Fibroblast of lung (primary cell): Measurements from ENCODE around the gene TOR2A.

Experiments
- CTCF ChIP-seq, 2 donors: IDR thresholded peaks in 1 of 2; conservative IDR thresholded peaks in 1 of 2; 1 replicate in 1 of 2; 2 replicates in 1 of 2; pipeline ENCODE4 v1.5.1; 2011 to 2012; ENCODE audit warnings: low read length in 2 of 2, control low read depth in 1 of 2, inconsistent platforms in 1 of 2, low read depth in 1 of 2, mild to moderate bottlenecking in 1 of 2
- EZH2 ChIP-seq: IDR thresholded peaks from 2 replicates; pipeline ENCODE4 v1.5.1; 2012; ENCODE audit warnings: low read length, control low read depth, mild to moderate bottlenecking; ENCODE audit errors: missing control alignments

GRCh38 chr9:127753148-127753547 lies 18.1 kb upstream of the TOR2A start:
- no peak for TF ChIP-seq CTCF (conservative IDR thresholded peaks at IDR 0.05 in 1 of 2, IDR thresholded peaks at IDR 0.05 in 1 of 2; ENCODE audit: low read depth in 1 of 2, low read length in 2 of 2)
- no peak for TF ChIP-seq EZH2
